HG02840 (cell line): Measurements from ENCODE around the gene MRPL28.

Experiments
- ATAC-seq: cut with Tn5 transposase; IDR thresholded peaks from one replicate; pipeline ENCODE4 v1.9.1; 2021; ENCODE audit warnings: mild to moderate bottlenecking, moderate library complexity, moderate number of reproducible peaks; ENCODE audit not compliant: unreplicated experiment, low FRiP score

Gene MRPL28

GRCh38 chr16:322476-323143 lies 47.7 kb downstream of the MRPL28 start:
- ATAC-seq = no peak

GRCh38 chr16:321532-321931 lies 48.8 kb downstream of the MRPL28 start:
- no peak for ATAC-seq

GRCh38 chr16:320206-320605 lies 50.1 kb downstream of the MRPL28 start:
- ATAC-seq = no peak

GRCh38 chr16:318628-319027 lies 51.7 kb downstream of the MRPL28 start:
- no peak for ATAC-seq

- no peak for ATAC-seq
Observed at GRCh38 chr16:317583-317982, 52.8 kb downstream of the MRPL28 start.
